Measurements from ENCODE around the gene FAM89B.

The FAM89B gene

GRCh38 chr11:65609229-65609628, 36.9 kb downstream of the FAM89B start:
- no peak for TF ChIP-seq POLR2A (IDR thresholded peaks at IDR 0.05; ENCODE audit: extremely low read depth, insufficient read length)
- no peak for TF ChIP-seq CTCF (IDR thresholded peaks at IDR 0.05; ENCODE audit: low read depth, low read length)
- no peak for TF ChIP-seq MYC (IDR thresholded peaks at IDR 0.05; ENCODE audit: low read depth, low read length)
- no peak for TF ChIP-seq MAX (IDR thresholded peaks at IDR 0.05; ENCODE audit: low read depth, low read length)
- DNase-seq (ENCODE audit: low read depth), result no peak
- no peak overlapping the region for H3K4me3 ChIP-seq (ENCODE audit: low read depth, low read length)

GRCh38 chr11:65609665-65610064, 37.3 kb downstream of the FAM89B start:
- no peak for DNase-seq (ENCODE audit: low read depth)

GRCh38 chr11:65610404-65610803, 38.1 kb downstream of the FAM89B start:
- H3K4me3 ChIP-seq (ENCODE audit: low read depth, low read length), result peak overlapping the region; percentile 8
- no peak for TF ChIP-seq MYC (IDR thresholded peaks at IDR 0.05; ENCODE audit: low read depth, low read length)
- no peak for TF ChIP-seq MAX (IDR thresholded peaks at IDR 0.05; ENCODE audit: low read depth, low read length)
- no peak for TF ChIP-seq CTCF (IDR thresholded peaks at IDR 0.05; ENCODE audit: low read depth, low read length)
- TF ChIP-seq POLR2A (IDR thresholded peaks at IDR 0.05; ENCODE audit: extremely low read depth, insufficient read length), result no peak
- DNase-seq (ENCODE audit: low read depth), result no peak

More at GRCh38 chr11:65609665-65610064, 37.3 kb downstream of the FAM89B start:
- H3K4me3 ChIP-seq (ENCODE audit: low read depth, low read length), result no peak overlapping the region
- no peak for TF ChIP-seq MYC (IDR thresholded peaks at IDR 0.05; ENCODE audit: low read depth, low read length)
- TF ChIP-seq CTCF (IDR thresholded peaks at IDR 0.05; ENCODE audit: low read depth, low read length), result no peak
- TF ChIP-seq MAX (IDR thresholded peaks at IDR 0.05; ENCODE audit: low read depth, low read length), result no peak
- no peak for TF ChIP-seq POLR2A (IDR thresholded peaks at IDR 0.05; ENCODE audit: extremely low read depth, insufficient read length)

- TF ChIP-seq CTCF (IDR thresholded peaks at IDR 0.05; ENCODE audit: low read depth, low read length) (no peak), MAX (IDR thresholded peaks at IDR 0.05; ENCODE audit: low read depth, low read length) (no peak), POLR2A (IDR thresholded peaks at IDR 0.05; ENCODE audit: extremely low read depth, insufficient read length) (no peak), MYC (IDR thresholded peaks at IDR 0.05; ENCODE audit: low read depth, low read length) (no peak)
- peak overlapping the region; percentile 32 for H3K4me3 ChIP-seq (ENCODE audit: low read depth, low read length)
- DNase-seq (ENCODE audit: low read depth), result peak; percentile 68
Measured at GRCh38 chr11:65611028-65611757, 38.9 kb downstream of the FAM89B start.

GRCh38 chr11:65611758-65612603, 39.6 kb downstream of the FAM89B start:
- no peak for TF ChIP-seq MYC (IDR thresholded peaks at IDR 0.05; ENCODE audit: low read depth, low read length)
- no peak for TF ChIP-seq CTCF (IDR thresholded peaks at IDR 0.05; ENCODE audit: low read depth, low read length)
- TF ChIP-seq MAX (IDR thresholded peaks at IDR 0.05; ENCODE audit: low read depth, low read length), result no peak
- TF ChIP-seq POLR2A (IDR thresholded peaks at IDR 0.05; ENCODE audit: extremely low read depth, insufficient read length), result no peak
- H3K4me3 ChIP-seq (ENCODE audit: low read depth, low read length), result peak overlapping the region; percentile 87
- no peak for DNase-seq (ENCODE audit: low read depth)

Measured in NB4 (cell line).